ENCODE results near the gene ABCA12. TPM values are rescaled to one million over a fixed set of nuclear protein-coding genes. Genes with fewer than 3 reads are reported as not detected.

The ABCA12 gene
- total RNA-seq, 4 donors from 2014 or later: not detected

- DNase-seq (ENCODE audit: low spot score in 2 of 2): no peak
- H3K27me3 ChIP-seq: no peaks in the 10 kb centered on the region
- no peak overlapping the region for H3K4me3 ChIP-seq
- peaks cover 0 to 4% (median 2%) of the 10 kb centered on the region in 4 donors for H3K9me3 ChIP-seq
- no peaks in the 10 kb centered on the region for H3K4me1 ChIP-seq
- TF ChIP-seq POLR2A (IDR thresholded peaks at IDR 0.05) (no peak), CTCF (IDR thresholded peaks at IDR 0.05) (no peak), EP300 (IDR thresholded peaks at IDR 0.05) (no peak)
- no peak overlapping the region for H3K27ac ChIP-seq
- no peaks in the 10 kb centered on the region for H3K36me3 ChIP-seq
These were observed 177.7 kb downstream of the ABCA12 start for GRCh38 chr2:214960677-214961076.

GRCh38 chr2:214946949-214947348 is 191.5 kb downstream of the ABCA12 start:
- no peak overlapping the region for H3K27ac ChIP-seq
- no peak for TF ChIP-seq POLR2A (IDR thresholded peaks at IDR 0.05)
- no peak for TF ChIP-seq EP300 (IDR thresholded peaks at IDR 0.05)
- TF ChIP-seq CTCF (IDR thresholded peaks at IDR 0.05): no peak
- H3K4me3 ChIP-seq: no peak overlapping the region
- DNase-seq (ENCODE audit: low spot score in 2 of 2): no peak
- no peaks in the 10 kb centered on the region for H3K27me3 ChIP-seq
- no peaks in the 10 kb centered on the region for H3K36me3 ChIP-seq
- no peaks in the 10 kb centered on the region for H3K9me3 ChIP-seq
- H3K4me1 ChIP-seq: no peaks in the 10 kb centered on the region
- WGBS, 2 donors: 82 to 91% methylated on average over 2 of the region's 2 CpGs

GRCh38 chr2:214934006-214934405 is 204.4 kb downstream of the ABCA12 start:
- Histone ChIP-seq H3K4me3 (no peak overlapping the region), H3K36me3 (no peaks in the 10 kb centered on the region), H3K9me3 (no peaks in the 10 kb centered on the region), H3K27ac (no peak overlapping the region), H3K27me3 (no peaks in the 10 kb centered on the region), H3K4me1 (no peaks in the 10 kb centered on the region)
- no peak for DNase-seq (ENCODE audit: low spot score in 2 of 2)
- WGBS, 2 donors: 77 to 80% methylated on average over 4 of the region's 4 CpGs
- TF ChIP-seq EP300 (IDR thresholded peaks at IDR 0.05) (no peak), POLR2A (IDR thresholded peaks at IDR 0.05) (no peak), CTCF (IDR thresholded peaks at IDR 0.05) (no peak)

GRCh38 chr2:214904634-214905033 is 233.8 kb downstream of the ABCA12 start:
- Histone ChIP-seq H3K27me3 (no peaks in the 10 kb centered on the region), H3K4me1 (no peaks in the 10 kb centered on the region), H3K9me3 (no peaks in the 10 kb centered on the region), H3K36me3 (no peaks in the 10 kb centered on the region), H3K4me3 (no peak overlapping the region), H3K27ac (no peak overlapping the region)
- 43 to 68% methylated on average over 6 of the region's 6 CpGs for WGBS, 2 donors
- DNase-seq (ENCODE audit: low spot score in 2 of 2): no peak
- TF ChIP-seq CTCF (IDR thresholded peaks at IDR 0.05): no peak
- no peak for TF ChIP-seq POLR2A (IDR thresholded peaks at IDR 0.05)
- TF ChIP-seq EP300 (IDR thresholded peaks at IDR 0.05): no peak

GRCh38 chr2:214904176-214904575 is 234.2 kb downstream of the ABCA12 start:
- H3K9me3 ChIP-seq: no peaks in the 10 kb centered on the region
- no peak for TF ChIP-seq EP300 (IDR thresholded peaks at IDR 0.05)
- no peak for TF ChIP-seq CTCF (IDR thresholded peaks at IDR 0.05)
- no peak for TF ChIP-seq POLR2A (IDR thresholded peaks at IDR 0.05)
- no peak for DNase-seq (ENCODE audit: low spot score in 2 of 2)
- H3K4me1 ChIP-seq: no peaks in the 10 kb centered on the region
- 27 to 52% methylated on average over 1 of the region's 1 CpG for WGBS, 2 donors
- no peak overlapping the region for H3K4me3 ChIP-seq
- H3K36me3 ChIP-seq: no peaks in the 10 kb centered on the region
- no peaks in the 10 kb centered on the region for H3K27me3 ChIP-seq
- H3K27ac ChIP-seq: no peak overlapping the region

Measured in tibial nerve (tissue), 4 donors.